Prostate gland (tissue), 2 donors: ENCODE measurements around the gene SPRING1.

Experiments used
- POLR2A ChIP-seq: fragments of 450-650 bp; IDR thresholded peaks from one replicate; pipeline ENCODE4 v1.6.1; 2016; ENCODE audit warnings: antibody characterized with exemption, mild to moderate bottlenecking
- TF ChIP-seq, protein P1 (sequence below), 4 experiments: fragments of 200-600 bp in 2 of 4; fragments of 450-650 bp in 2 of 4; sonication (generic) in 2 of 4; IDR thresholded peaks; 1 replicate in 3 of 4; 2 replicates in 1 of 4; pipeline ENCODE4 v1.5.1; 2016 to 2019; ENCODE audit warnings: antibody characterized with exemption in 4 of 4, mild to moderate bottlenecking in 2 of 4, moderate library complexity in 2 of 4

DNA sequence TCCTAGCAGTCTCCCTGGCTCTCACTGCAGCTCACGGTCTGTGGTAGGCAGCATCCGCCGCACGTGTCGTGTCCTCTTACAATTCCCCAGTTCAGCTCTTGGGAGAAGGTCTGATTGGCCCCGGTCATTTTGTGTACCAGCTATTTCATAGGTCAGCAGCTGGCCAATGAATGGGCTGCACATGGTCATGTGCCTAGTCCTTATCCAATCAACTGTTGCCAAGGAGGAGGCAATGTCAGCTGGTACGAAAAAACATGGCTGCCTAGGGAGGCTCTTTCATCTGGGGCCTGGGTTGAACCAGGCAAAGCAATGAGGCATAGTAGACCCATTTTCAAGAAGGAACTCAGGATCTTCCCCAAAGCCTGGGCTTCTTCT lies 46.4 kb upstream of the SPRING1 start:
- TF ChIP-seq POLR2A: no peak
- TF ChIP-seq, protein P1, sequence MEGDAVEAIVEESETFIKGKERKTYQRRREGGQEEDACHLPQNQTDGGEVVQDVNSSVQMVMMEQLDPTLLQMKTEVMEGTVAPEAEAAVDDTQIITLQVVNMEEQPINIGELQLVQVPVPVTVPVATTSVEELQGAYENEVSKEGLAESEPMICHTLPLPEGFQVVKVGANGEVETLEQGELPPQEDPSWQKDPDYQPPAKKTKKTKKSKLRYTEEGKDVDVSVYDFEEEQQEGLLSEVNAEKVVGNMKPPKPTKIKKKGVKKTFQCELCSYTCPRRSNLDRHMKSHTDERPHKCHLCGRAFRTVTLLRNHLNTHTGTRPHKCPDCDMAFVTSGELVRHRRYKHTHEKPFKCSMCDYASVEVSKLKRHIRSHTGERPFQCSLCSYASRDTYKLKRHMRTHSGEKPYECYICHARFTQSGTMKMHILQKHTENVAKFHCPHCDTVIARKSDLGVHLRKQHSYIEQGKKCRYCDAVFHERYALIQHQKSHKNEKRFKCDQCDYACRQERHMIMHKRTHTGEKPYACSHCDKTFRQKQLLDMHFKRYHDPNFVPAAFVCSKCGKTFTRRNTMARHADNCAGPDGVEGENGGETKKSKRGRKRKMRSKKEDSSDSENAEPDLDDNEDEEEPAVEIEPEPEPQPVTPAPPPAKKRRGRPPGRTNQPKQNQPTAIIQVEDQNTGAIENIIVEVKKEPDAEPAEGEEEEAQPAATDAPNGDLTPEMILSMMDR (IDR thresholded peaks at IDR 0.05): no peak
